Activated T-helper 17 cell treated with anti-CD3 and anti-CD28 coated beads, Interleukin-2, amount 50 U/mL, for 72 hours (primary cell): Measurements from ENCODE around the gene NDOR1. TPM values are rescaled to one million over a fixed set of nuclear protein-coding genes. Genes with fewer than 3 reads are reported as not detected.
A peak's percentile ranks its signal among the peaks of the same experiment; 100 is the strongest.

Experiments
- ATAC-seq: fragments of 150-1000 bp; cut with Tn5 transposase; replicated peaks from 2 replicates; pipeline ENCODE4 v1.10.0; 2021; ENCODE audit warnings: mild to moderate bottlenecking, moderate library complexity
- H3K27ac Mint-ChIP-seq: one replicate; pipeline ENCODE4 v1.8.0; 2022; ENCODE audit warnings: mixed read lengths
- H3K27me3 Mint-ChIP-seq: one replicate; pipeline ENCODE4 v1.8.0; 2022; ENCODE audit warnings: mixed read lengths
- H3K36me3 Mint-ChIP-seq: one replicate; pipeline ENCODE4 v1.8.0; 2022; ENCODE audit warnings: low read depth, mild to moderate bottlenecking, mixed read lengths
- H3K4me1 Mint-ChIP-seq: one replicate; pipeline ENCODE4 v1.8.0; 2022; ENCODE audit warnings: mixed read lengths
- H3K4me3 Mint-ChIP-seq: one replicate; pipeline ENCODE4 v1.8.0; 2022; ENCODE audit warnings: mild to moderate bottlenecking, mixed read lengths
- H3K9me3 Mint-ChIP-seq: one replicate; pipeline ENCODE4 v1.8.0; 2022; ENCODE audit warnings: mixed read lengths
- total RNA-seq, 2 donors: library from RNA; stranded (reverse); gene quantifications; one replicate each; pipeline ENCODE4 v1.2.3, GENCODE V29; 2022

NDOR1 gene
- total RNA-seq, 2 donors from 2014 or later, result 20.5 to 40.2 TPM

DNA sequence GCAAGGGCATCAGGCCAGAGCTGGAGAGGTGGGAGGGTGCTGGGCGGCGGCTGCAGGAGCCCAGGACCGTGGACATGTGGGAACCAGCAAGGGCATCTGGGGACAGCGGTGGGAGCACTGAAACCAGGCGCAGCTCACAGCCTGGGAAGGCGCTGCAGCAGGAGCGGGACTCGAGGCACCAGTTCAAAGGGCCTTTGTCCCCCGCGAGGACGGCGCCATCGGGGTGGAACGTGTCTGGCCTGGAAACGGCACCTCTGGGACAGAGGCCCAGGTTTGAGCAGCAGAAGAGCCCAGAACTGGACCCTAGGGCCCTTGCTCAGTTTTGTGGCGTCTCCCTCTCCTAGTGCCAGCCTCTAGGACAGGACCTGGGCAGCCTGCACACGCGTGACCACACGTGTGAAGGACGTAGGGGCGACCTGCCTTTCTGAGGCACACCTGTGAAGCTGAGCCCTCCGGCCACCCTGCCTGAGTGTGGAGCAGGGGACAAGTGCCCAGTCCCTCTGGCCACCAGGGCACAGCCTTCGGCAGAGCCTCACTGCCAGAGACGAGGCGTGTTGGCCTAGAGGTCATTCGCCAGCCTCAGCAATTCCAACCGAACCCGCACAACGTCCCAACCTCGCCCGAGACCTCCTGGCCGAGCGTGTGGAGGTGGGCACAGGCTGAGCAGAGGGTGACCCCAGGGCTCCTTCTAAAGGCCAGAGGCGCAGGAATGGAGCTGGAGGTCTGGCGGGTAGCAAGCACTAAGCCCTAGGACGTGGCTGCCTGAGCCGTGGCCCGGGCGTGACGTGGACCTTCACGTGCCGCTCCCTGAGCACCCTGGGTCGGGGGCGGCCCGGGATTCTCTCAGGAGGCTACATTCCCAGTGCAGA is 31.5 kb upstream of the NDOR1 start:
- Mint-ChIP-seq H3K27ac (no peak overlapping the region), H3K4me3 (no peak overlapping the region), H3K36me3 (no peaks in the 10 kb centered on the region), H3K4me1 (no peaks in the 10 kb centered on the region), H3K27me3 (peaks cover 3% of the 10 kb centered on the region), H3K9me3 (no peaks in the 10 kb centered on the region)
- ATAC-seq, result no peak

DNA sequence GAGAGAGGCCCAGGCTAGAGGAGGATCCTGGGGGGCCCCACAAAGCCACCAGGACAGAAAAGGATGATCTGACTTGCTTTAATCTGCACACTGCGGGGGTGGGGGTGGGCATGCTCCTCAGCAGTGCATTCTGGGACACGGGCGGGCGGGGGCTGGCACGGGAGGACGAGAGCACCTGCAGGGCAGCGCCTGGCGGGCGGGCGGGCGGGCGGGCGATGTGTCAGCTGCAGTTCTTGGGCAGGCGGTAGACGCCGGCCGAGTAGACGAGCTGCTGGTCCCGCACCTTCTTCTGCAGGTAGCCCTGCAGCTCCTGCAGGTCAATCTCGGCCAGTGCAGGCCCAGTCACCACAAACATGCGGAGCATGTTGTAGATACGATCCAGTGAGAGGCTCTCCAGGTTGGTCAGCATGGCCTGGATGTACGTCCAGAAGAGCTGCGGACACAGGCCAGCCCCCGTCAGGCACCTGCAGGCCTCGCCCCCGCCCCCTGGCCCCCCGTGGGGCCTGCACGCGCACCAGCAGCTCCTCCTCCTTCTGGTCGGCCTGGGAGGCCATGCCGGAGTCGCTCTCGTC is 30.7 kb upstream of the NDOR1 start:
- no peaks in the 10 kb centered on the region for H3K9me3 Mint-ChIP-seq
- no peaks in the 10 kb centered on the region for H3K4me1 Mint-ChIP-seq
- H3K27ac Mint-ChIP-seq, result no peak overlapping the region
- H3K4me3 Mint-ChIP-seq, result no peak overlapping the region
- H3K27me3 Mint-ChIP-seq, result peaks cover 3% of the 10 kb centered on the region
- no peaks in the 10 kb centered on the region for H3K36me3 Mint-ChIP-seq
- ATAC-seq, result no peak

DNA sequence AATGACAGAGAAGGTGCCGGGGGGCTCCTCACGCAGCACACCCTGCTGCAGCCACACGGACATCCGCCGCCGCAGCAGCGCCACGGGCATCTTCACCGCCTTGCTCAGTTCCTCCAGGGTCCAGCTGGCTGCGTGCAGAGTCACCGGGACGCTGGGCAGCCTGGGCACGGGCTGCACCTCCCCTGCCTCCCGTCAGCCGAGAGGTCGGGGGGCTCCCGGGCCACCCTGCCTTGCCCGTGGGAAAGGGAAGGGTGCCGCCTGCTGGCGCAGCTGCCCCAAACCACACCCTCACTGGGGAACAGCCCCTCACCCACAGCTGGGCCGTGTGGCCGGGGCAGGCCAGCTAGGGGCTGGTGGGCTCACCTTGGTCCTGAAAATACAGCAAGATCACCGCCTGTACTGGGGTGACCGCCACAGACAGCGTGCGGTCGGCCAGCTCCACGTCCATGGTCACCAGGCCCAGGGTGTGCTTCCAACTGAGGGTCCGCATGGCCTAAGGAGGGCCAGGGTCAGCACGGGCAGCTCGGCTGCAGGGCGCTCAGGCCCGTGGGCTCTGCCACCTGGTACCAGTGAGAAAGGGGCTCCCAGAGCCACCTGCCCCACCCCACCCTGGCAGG is 30.0 kb upstream of the NDOR1 start:
- no peaks in the 10 kb centered on the region for H3K36me3 Mint-ChIP-seq

DNA sequence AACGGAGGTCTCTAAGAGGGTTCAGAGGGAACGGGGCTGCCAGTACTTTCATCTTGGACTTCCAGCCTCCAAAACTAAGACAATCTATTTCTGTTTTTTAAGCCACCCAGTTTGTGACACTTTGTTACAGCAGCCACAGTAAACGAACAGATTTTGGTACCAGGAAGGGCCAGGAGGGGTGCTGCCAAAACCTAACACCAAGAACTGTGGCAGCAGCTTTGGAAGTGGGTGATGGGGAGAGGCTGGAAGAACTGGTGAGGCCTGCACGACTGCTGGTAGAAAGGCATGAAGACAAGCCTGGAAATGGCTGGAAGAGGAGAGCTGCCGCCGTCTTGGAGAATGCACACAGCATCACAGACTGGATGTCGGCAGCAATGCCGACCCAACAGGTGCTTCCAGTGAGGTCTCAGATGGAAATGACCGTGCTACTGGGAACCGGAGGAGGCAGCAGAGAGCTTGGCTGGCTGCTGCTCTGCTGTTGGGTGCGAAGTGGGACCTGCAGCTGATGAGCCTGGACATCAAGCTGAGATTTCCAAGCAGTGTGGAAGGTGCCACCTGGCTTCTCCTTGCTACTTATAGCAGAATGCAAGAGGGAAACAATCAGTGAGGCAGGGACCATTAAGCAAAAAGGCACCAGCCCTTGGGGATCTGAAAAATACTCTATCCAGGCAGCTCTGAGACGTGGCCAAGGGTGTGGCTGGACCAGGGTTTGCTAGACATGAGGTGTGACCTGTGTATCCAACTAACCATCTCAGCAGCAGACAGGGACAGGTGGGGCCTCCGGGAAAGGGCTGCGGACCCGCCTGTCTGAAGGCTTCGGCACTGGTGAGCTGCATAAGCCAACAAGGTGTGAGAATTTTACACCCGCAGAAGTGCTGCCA is 29.0 kb upstream of the NDOR1 start:
- no peak overlapping the region for H3K4me3 Mint-ChIP-seq
- ATAC-seq, result peak; percentile 47

More for the DNA sequence above, 30.0 kb upstream of the NDOR1 start:
- no peak overlapping the region for H3K4me3 Mint-ChIP-seq
- no peaks in the 10 kb centered on the region for H3K4me1 Mint-ChIP-seq
- H3K27me3 Mint-ChIP-seq, result peaks cover 2% of the 10 kb centered on the region
- no peak for ATAC-seq
- H3K27ac Mint-ChIP-seq, result no peak overlapping the region
- no peaks in the 10 kb centered on the region for H3K9me3 Mint-ChIP-seq

DNA sequence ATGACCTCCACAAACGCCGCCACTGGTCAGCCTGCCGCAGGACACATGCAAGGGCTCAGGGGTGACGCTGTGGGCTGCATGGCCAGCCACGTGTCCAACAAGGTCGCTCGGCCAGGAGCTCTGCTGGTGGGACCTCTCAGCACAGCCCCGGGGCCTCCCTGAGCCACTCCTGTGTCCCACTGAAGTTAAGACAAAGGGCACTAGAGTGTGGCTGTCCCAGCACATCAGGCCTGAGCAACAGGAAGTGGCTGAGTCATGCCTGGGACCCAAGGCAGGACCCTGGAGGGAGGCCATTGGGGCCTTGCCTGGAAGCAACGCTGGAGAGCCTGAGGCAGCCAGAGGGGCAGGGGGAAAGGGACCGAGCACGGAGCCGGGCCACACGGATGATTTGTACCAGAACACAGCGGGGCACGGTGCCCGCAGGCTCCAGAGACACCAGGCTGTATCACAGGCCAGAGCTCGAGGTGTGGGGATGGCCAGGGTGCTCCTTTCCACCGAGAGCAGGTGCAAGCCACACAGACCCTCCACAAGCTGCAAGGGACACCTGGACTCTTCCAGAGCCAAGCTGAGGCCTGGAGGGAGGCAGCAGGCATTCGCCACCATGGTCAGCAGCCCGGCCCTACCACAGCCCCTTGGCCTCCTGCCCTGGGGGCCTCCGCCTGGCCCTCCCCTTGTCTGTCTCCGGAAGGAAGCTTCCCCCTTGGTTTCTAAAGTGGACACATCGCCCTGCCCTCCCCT is 27.1 kb upstream of the NDOR1 start:
- no peaks in the 10 kb centered on the region for H3K9me3 Mint-ChIP-seq
- H3K27ac Mint-ChIP-seq, result no peak overlapping the region
- H3K4me1 Mint-ChIP-seq, result no peaks in the 10 kb centered on the region
- no peaks in the 10 kb centered on the region for H3K27me3 Mint-ChIP-seq
- H3K36me3 Mint-ChIP-seq, result peaks cover 19% of the 10 kb centered on the region
- ATAC-seq, result no peak
- no peak overlapping the region for H3K4me3 Mint-ChIP-seq

More for the DNA sequence above, 29.0 kb upstream of the NDOR1 start:
- Mint-ChIP-seq H3K27me3 (no peaks in the 10 kb centered on the region), H3K27ac (no peak overlapping the region), H3K9me3 (no peaks in the 10 kb centered on the region), H3K36me3 (peaks cover 3% of the 10 kb centered on the region), H3K4me1 (no peaks in the 10 kb centered on the region)

DNA sequence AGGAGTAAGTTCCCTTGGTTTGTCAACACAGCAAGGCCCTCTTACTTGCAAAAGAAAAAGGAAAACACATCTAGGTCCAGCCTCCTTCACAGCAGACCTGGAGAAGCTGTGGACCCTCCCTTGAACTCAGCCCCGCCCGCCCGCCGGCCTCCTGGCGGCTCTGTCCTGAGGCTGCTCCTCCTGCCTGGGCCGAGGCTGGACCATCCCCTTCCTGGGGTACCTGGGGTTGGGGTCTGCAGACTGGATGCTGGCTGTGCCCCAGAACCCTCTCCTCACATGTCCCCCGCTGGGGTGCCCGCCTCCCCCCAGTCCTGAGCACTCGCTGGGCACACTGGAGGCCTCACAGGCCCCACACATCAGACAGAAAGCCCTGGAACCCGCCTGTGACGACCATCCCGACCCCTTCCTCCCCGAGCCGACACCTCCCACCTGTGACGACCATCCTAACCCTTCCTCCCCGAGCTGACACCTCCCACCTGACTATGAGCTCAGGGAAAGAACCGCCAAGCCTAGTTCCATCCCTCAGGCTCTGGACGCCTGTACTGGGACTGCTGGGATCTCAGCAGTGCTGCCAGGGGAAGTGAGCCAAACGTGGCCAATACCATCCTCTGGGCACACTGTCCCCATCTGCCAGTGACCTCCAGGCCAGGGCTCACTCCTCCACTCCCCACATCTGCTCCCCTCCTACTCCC is 26.4 kb upstream of the NDOR1 start:
- no peaks in the 10 kb centered on the region for H3K9me3 Mint-ChIP-seq
- H3K36me3 Mint-ChIP-seq, result peaks cover 26% of the 10 kb centered on the region
- H3K27me3 Mint-ChIP-seq, result no peaks in the 10 kb centered on the region
- no peak overlapping the region for H3K27ac Mint-ChIP-seq
- no peaks in the 10 kb centered on the region for H3K4me1 Mint-ChIP-seq
- no peak overlapping the region for H3K4me3 Mint-ChIP-seq
- no peak for ATAC-seq

DNA sequence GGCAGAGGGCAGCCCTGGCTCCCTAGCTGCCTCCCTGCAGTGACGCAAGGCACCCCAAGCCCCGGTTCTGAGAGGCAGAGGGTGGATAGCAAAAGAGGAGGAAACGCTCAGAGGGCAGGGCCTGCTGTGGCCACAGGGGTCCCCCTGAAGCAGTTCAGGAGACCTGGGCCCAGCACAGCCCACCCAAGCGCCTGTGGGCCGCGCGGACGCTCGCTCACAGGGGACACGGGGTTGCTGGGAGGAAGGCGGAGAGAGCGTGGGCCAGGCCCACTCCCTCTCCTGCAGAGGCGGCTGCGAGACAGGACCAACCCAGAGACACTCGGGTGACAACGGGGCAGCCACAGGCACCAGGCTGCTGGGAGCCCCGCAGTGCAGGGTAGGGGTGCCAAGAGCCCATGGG is 25.7 kb upstream of the NDOR1 start:
- Mint-ChIP-seq H3K4me1 (no peaks in the 10 kb centered on the region), H3K9me3 (no peaks in the 10 kb centered on the region), H3K27me3 (no peaks in the 10 kb centered on the region), H3K36me3 (peaks cover 31% of the 10 kb centered on the region), H3K27ac (no peak overlapping the region), H3K4me3 (no peak overlapping the region)
- no peak for ATAC-seq

DNA sequence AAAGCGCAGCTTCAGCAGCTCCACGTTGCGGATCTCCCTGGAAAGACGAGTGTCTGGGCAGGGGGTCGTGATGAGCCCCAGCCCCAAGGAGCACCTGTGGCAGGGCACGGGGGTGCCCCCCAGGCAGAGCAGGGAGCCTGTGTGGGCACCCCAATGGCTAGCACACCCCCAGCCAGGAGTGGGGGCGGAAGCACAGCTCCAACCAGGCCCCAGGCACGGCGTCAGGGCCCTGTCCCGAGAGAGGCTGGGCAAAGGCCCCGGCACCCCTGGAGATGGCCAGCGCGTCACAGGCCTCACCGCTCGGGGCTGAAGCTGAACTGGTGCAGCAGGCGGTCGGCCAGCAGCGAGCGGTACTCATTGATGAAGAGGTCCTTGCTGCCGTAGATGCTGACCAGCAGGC is 25.0 kb upstream of the NDOR1 start:
- no peak overlapping the region for H3K4me3 Mint-ChIP-seq
- no peaks in the 10 kb centered on the region for H3K9me3 Mint-ChIP-seq
- peaks cover 31% of the 10 kb centered on the region for H3K36me3 Mint-ChIP-seq
- H3K4me1 Mint-ChIP-seq, result no peaks in the 10 kb centered on the region
- H3K27ac Mint-ChIP-seq, result no peak overlapping the region
- no peak for ATAC-seq
- no peaks in the 10 kb centered on the region for H3K27me3 Mint-ChIP-seq

DNA sequence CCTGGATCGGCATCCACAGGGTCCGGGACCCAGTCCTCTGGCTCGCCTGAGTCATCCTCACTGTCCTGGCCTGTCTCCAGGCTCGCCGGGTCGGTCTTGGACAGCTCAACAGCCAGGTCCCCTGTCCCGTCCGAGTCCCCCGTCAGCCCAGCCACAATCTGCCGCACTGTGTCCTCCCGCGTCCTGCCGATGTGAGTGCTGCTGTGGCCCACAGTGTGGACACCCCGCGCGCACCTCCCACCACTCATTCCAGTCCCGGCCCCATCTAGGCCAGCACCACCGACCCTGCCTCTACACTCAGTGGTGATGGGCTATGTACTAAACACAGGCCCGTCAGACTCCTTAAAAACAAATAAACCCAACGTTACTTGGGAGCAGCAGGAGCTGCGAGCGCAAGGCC is 23.8 kb upstream of the NDOR1 start:
- Mint-ChIP-seq H3K36me3 (peaks cover 31% of the 10 kb centered on the region), H3K4me3 (no peak overlapping the region), H3K27ac (no peak overlapping the region), H3K4me1 (no peaks in the 10 kb centered on the region), H3K9me3 (no peaks in the 10 kb centered on the region), H3K27me3 (no peaks in the 10 kb centered on the region)
- ATAC-seq, result no peak

DNA sequence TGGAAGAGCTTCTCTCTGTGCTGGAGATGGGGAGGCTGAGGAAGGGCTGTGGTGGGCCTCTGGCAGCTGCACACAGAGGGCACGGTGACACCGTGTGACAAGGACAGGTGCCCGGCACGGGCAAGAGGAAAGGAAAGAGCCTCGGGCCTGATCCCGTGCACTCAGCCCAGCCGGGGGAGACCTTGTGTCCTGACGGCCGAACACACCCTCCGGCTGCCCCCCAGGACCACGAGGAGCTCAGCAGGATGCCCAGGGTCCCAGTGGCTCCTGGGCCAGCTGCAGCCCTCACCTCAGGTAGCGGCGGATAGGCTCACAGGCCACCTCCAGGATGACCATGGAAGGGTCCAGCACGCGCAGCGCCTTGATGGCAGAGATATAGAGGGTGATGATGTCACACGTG is 22.7 kb upstream of the NDOR1 start:
- H3K27me3 Mint-ChIP-seq, result no peaks in the 10 kb centered on the region
- H3K4me1 Mint-ChIP-seq, result peaks cover 4% of the 10 kb centered on the region
- no peaks in the 10 kb centered on the region for H3K9me3 Mint-ChIP-seq
- H3K36me3 Mint-ChIP-seq, result peaks cover 31% of the 10 kb centered on the region
- no peak for ATAC-seq
- no peak overlapping the region for H3K27ac Mint-ChIP-seq
- H3K4me3 Mint-ChIP-seq, result no peak overlapping the region

DNA sequence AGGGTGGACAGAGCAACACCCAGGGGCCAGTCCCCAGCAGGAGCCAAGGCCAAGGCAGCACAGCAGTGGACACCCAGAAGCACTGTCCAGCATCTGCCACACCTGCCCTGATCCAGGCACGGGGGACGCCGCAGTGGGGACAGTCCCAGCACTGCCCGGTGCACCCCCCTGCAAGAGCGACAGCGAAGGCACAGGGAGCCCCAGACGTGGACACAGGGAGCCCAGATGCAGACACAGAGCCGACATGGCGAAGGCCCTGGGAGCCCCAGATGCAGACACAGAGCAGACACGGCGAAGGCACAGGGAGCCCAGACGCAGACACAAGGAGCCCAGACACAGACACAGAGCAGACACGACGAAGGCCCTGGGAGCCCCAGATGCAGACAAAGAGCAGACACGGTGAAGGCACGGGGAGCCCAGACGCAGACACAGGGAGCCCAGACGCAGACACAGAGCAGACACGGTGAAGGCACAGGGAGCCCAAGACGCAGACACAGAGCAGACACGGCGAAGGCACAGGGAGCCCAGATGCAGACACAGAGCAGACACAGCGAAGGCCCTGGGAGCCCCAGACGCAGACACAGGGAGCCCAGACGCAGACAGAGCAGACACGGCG is 21.4 kb upstream of the NDOR1 start:
- Mint-ChIP-seq H3K36me3 (peaks cover 31% of the 10 kb centered on the region), H3K27ac (no peak overlapping the region), H3K27me3 (no peaks in the 10 kb centered on the region), H3K9me3 (no peaks in the 10 kb centered on the region), H3K4me3 (no peak overlapping the region), H3K4me1 (peaks cover 4% of the 10 kb centered on the region)
- no peak for ATAC-seq

DNA sequence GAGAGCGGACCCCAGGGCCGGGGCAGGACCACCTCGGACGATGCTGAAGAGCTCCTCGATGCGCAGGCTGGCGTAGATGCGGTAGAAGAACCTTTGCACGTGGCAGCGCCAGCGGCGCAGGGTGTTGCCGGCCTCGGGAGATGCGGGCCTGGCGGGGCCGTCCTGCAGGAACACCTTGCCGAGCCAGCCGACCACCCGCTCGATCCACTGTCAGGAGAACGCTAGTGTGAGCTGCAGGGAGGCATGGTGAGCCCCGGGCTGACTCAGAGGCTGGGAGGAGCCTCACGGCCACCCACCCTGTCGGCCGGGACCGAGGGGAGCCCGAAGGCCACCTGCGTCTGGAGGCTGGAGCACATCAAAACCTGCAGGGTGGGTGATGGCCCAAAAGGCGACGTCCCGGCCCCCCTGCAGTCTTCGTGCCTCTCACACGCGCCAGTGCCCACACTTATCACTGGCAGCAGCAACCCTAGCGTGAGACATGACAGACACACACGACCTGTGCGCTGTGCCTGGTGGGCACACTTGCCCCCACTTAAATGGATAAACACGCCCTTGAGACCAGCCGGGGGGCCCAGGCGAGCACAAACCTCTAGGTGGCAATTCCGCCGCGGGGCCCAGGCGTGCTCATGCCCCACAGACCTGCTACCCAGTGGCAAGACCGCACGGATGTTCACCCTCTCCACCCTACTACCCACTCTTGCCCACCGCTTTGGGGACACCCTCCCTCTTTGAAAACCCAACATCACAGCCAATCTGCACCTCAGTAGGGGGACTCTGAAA is 20.4 kb upstream of the NDOR1 start:
- ATAC-seq, result no peak
- Mint-ChIP-seq H3K9me3 (no peaks in the 10 kb centered on the region), H3K4me1 (peaks cover 4% of the 10 kb centered on the region)

More for the DNA sequence above, 20.4 kb upstream of the NDOR1 start:
- H3K36me3 Mint-ChIP-seq, result peaks cover 31% of the 10 kb centered on the region
- H3K27ac Mint-ChIP-seq, result no peak overlapping the region
- H3K4me3 Mint-ChIP-seq, result no peak overlapping the region
- H3K27me3 Mint-ChIP-seq, result no peaks in the 10 kb centered on the region
